DOHH2 (cell line): ENCODE data around the gene APIP.

Source experiments
- H3F3A ChIP-seq: fragments of 200-600 bp; sonication (generic), shearing (Covaris generic); 2 replicates; pipeline ENCODE4 v1.6.0; 2016; ENCODE audit warnings: antibody characterized with exemption, mild to moderate bottlenecking; ENCODE audit not compliant: control insufficient read depth, insufficient read depth
- H3K27ac ChIP-seq: fragments of 200-600 bp; sonication (generic); 2 replicates; pipeline ENCODE4 v1.5.1; 2014; ENCODE audit warnings: low read depth, mild to moderate bottlenecking, low read length, moderate library complexity
- H3K27me3 ChIP-seq: fragments of 200-600 bp; sonication (generic); 2 replicates; pipeline ENCODE4 v1.6.1; 2014; ENCODE audit warnings: mild to moderate bottlenecking, low read length, mixed read lengths; ENCODE audit not compliant: control insufficient read depth
- H3K36me3 ChIP-seq: fragments of 200-600 bp; sonication (generic); 2 replicates; pipeline ENCODE4 v1.6.1; 2014; ENCODE audit warnings: mild to moderate bottlenecking, low read length, moderate library complexity, mixed read lengths; ENCODE audit not compliant: control insufficient read depth
- H3K4me1 ChIP-seq: fragments of 200-600 bp; sonication (generic); 2 replicates; pipeline ENCODE4 v1.6.1; 2014; ENCODE audit warnings: mild to moderate bottlenecking, low read length, mixed read lengths; ENCODE audit not compliant: control insufficient read depth
- H3K4me2 ChIP-seq: fragments of 200-600 bp; sonication (generic); 2 replicates; pipeline ENCODE4 v1.6.0; 2014; ENCODE audit warnings: mild to moderate bottlenecking, low read length, moderate library complexity
- H3K4me3 ChIP-seq: fragments of 200-600 bp; sonication (generic); 2 replicates; pipeline ENCODE4 v1.5.1; 2014; ENCODE audit warnings: mild to moderate bottlenecking, low read length, mixed read lengths
- H3K79me2 ChIP-seq: fragments of 200-600 bp; sonication (generic); 2 replicates; pipeline ENCODE4 v1.6.1; 2014; ENCODE audit warnings: mild to moderate bottlenecking, low read length, mixed read lengths; ENCODE audit not compliant: control insufficient read depth
- H3K9me2 ChIP-seq: fragments of 200-600 bp; sonication (generic); replicated peaks from 2 replicates; pipeline ENCODE4 v1.6.1; 2014; ENCODE audit warnings: mild to moderate bottlenecking, low read length, mixed read lengths; ENCODE audit not compliant: control insufficient read depth
- H3K9me3 ChIP-seq: fragments of 200-600 bp; sonication (generic); 2 replicates; pipeline ENCODE4 v1.6.1; 2014; ENCODE audit warnings: antibody characterized with exemption, low read length, mixed read lengths; ENCODE audit not compliant: control insufficient read depth, insufficient read depth
- H4K20me1 ChIP-seq: fragments of 200-600 bp; sonication (generic); 2 replicates; pipeline ENCODE4 v1.6.0; 2014; ENCODE audit warnings: low read depth, mild to moderate bottlenecking, antibody characterized with exemption, low read length, moderate library complexity; ENCODE audit not compliant: control insufficient read depth, insufficient read depth
- CTCF ChIP-seq: fragments of 200-600 bp; sonication (generic); IDR thresholded peaks from one replicate; pipeline ENCODE4 v1.5.1; 2014; ENCODE audit warnings: antibody characterized with exemption, mild to moderate bottlenecking, low read depth, low read length; ENCODE audit not compliant: poor library complexity, severe bottlenecking
- EZH2phosphoT487 ChIP-seq: fragments of 200-600 bp; sonication (generic); IDR thresholded peaks from 2 replicates; pipeline ENCODE4 v1.6.1; 2017; ENCODE audit warnings: borderline replicate concordance, mild to moderate bottlenecking, antibody characterized with exemption, low read length, moderate library complexity, mixed read lengths

The APIP gene

GRCh38 chr11:34905666-34906065 is 10.5 kb downstream of the APIP start:
- no peak overlapping the region for H3K27ac ChIP-seq
- H3K9me3 ChIP-seq = peaks cover 20% of the 10 kb centered on the region; the same call in 1 of the 2 replicates
- H3F3A ChIP-seq = no peaks in the 10 kb centered on the region
- H3K4me1 ChIP-seq = peaks cover 9% of the 10 kb centered on the region
- H3K9me2 ChIP-seq = no peaks in the 10 kb centered on the region
- H3K27me3 ChIP-seq = no peaks in the 10 kb centered on the region
- H3K79me2 ChIP-seq = peaks cover 83% of the 10 kb centered on the region
- no peaks in the 10 kb centered on the region for H4K20me1 ChIP-seq
- H3K4me3 ChIP-seq = no peak overlapping the region
- TF ChIP-seq CTCF (no peak), EZH2phosphoT487 (no peak)
- H3K36me3 ChIP-seq = peaks cover 53% of the 10 kb centered on the region
- no peak overlapping the region for H3K4me2 ChIP-seq

- peaks cover 9% of the 10 kb centered on the region for H3K4me1 ChIP-seq
- H4K20me1 ChIP-seq = no peaks in the 10 kb centered on the region
- H3K27me3 ChIP-seq = no peaks in the 10 kb centered on the region
- peaks cover 86% of the 10 kb centered on the region for H3K79me2 ChIP-seq
- no peak overlapping the region for H3K4me3 ChIP-seq
- no peaks in the 10 kb centered on the region for H3K9me2 ChIP-seq
- no peak overlapping the region for H3K4me2 ChIP-seq
- H3K9me3 ChIP-seq = peaks cover 32% of the 10 kb centered on the region
- H3F3A ChIP-seq = no peaks in the 10 kb centered on the region
- no peak for TF ChIP-seq EZH2phosphoT487
- TF ChIP-seq CTCF = no peak
- H3K27ac ChIP-seq = no peak overlapping the region
- peaks cover 55% of the 10 kb centered on the region for H3K36me3 ChIP-seq
Observed at GRCh38 chr11:34904421-34904955, 11.7 kb downstream of the APIP start.

- Histone ChIP-seq H4K20me1 (no peaks in the 10 kb centered on the region), H3K27ac (no peak overlapping the region), H3K9me3 (peaks cover 47% of the 10 kb centered on the region), H3K79me2 (peaks cover 62% of the 10 kb centered on the region), H3F3A (no peaks in the 10 kb centered on the region), H3K4me3 (no peak overlapping the region), H3K36me3 (peaks cover 37% of the 10 kb centered on the region), H3K4me1 (peaks cover 6% of the 10 kb centered on the region), H3K4me2 (no peak overlapping the region), H3K27me3 (no peaks in the 10 kb centered on the region), H3K9me2 (no peaks in the 10 kb centered on the region)
- TF ChIP-seq EZH2phosphoT487 = no peak
- no peak for TF ChIP-seq CTCF
Observed at GRCh38 chr11:34899633-34900016, 16.6 kb downstream of the APIP start.
